ENCODE results near the gene LTB4R2.
"Not testable (repeated sequence)": the region's sequence is repeated elsewhere in the genome, so short reads cannot be mapped to it uniquely, and the experiment has no call there.

The LTB4R2 gene

DNA sequence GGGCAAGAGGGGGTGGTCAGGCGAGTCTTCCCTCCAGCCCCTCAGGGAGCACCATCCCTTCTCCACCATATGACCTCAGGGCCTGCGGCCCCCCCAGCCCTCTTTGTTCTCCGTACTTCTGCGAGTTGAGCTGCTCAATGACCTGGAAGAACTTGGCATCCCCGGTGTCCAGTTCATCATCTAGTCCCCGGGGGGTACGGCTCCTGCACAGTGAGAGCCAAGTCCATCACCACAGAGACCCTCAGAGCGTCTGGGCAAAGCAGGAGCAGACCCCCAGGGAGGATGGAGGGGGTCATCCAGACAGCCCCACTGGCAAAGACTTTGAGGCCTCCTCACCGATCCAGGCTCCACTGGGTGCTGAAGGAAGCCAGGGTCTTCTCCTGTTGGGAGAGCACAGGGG lies 16.0 kb downstream of the LTB4R2 start:
- DNase-seq (ENCODE audit: extremely low spot score): no peak
- CTCF ChIA-PET: interaction anchor here (1.0 to 21.9 kb wide), 7 partner anchors 7 to 108 kb away, joined by 4 to 629 read pairs (median 7); partner anchors contain the start of genes ADCY4, CBLN3, CIDEB and KHNYN
- TF ChIP-seq, protein P1, sequence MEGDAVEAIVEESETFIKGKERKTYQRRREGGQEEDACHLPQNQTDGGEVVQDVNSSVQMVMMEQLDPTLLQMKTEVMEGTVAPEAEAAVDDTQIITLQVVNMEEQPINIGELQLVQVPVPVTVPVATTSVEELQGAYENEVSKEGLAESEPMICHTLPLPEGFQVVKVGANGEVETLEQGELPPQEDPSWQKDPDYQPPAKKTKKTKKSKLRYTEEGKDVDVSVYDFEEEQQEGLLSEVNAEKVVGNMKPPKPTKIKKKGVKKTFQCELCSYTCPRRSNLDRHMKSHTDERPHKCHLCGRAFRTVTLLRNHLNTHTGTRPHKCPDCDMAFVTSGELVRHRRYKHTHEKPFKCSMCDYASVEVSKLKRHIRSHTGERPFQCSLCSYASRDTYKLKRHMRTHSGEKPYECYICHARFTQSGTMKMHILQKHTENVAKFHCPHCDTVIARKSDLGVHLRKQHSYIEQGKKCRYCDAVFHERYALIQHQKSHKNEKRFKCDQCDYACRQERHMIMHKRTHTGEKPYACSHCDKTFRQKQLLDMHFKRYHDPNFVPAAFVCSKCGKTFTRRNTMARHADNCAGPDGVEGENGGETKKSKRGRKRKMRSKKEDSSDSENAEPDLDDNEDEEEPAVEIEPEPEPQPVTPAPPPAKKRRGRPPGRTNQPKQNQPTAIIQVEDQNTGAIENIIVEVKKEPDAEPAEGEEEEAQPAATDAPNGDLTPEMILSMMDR (IDR thresholded peaks at IDR 0.05; ENCODE audit: control extremely low read depth, extremely low read depth, low read depth, missing control alignments): no peak
- POLR2A ChIA-PET: no interaction called here

DNA sequence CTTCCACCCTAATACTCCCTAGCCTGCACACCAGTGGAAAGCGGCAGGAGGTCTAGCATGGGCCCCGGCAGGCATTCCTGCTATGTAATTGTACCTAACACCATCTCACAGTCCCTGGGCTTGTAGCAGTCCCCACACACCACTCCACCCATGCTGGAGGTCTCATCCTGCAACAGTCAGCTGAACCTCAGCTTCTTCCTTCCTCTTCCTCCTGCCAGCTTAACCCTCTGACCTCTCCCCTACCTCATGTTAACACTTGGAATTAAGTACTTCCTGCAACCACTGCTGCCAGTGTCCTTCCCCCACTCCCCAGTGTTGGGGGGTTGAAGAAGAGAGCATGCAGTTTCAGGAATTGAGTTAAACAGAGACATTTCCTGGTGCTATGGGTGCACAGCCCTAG lies 17.4 kb downstream of the LTB4R2 start:
- TF ChIP-seq, protein P1 (IDR thresholded peaks at IDR 0.05; ENCODE audit: control extremely low read depth, extremely low read depth, low read depth, missing control alignments): no peak

DNA sequence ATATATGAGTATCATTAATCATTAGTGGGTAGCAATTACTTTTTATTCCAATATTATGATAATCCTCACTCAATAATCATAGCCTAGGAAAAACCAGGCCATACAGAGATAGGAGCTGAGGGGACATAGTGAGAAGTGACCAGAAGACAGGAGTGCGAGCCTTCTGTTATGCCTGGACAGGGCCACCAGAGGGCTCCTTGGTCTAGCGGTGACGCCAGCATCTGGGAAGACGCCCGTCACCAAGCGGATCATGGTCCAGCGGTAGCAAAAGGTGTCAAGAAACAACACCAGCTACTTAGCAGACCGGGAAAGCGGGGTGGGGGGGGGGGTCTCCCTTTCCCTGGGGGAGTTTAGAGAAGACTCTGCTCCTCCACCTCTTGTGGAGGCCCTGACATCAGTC lies 18.0 kb downstream of the LTB4R2 start:
- CTCF ChIA-PET: interaction anchor here (1.0 to 21.9 kb wide), 11 partner anchors 8 to 186 kb away, joined by 3 to 629 read pairs (median 4); partner anchors contain the start of genes CBLN3, CIDEB, DHRS1 and EMC9
- TF ChIP-seq, protein P1 (IDR thresholded peaks at IDR 0.05; ENCODE audit: control extremely low read depth, extremely low read depth, low read depth, missing control alignments): peak; percentile 49
- POLR2A ChIA-PET; DNase-seq (ENCODE audit: extremely low spot score): not testable (repeated sequence)

More for the DNA sequence above, 17.4 kb downstream of the LTB4R2 start:
- DNase-seq (ENCODE audit: extremely low spot score): no peak
- ChIA-PET POLR2A (no interaction called here), CTCF (interaction anchor here (0.8 to 21.9 kb wide), 11 partner anchors 9 to 186 kb away, joined by 3 to 629 read pairs (median 4); partner anchors contain the start of genes CBLN3, CIDEB, EMC9 and KHNYN)

DNA sequence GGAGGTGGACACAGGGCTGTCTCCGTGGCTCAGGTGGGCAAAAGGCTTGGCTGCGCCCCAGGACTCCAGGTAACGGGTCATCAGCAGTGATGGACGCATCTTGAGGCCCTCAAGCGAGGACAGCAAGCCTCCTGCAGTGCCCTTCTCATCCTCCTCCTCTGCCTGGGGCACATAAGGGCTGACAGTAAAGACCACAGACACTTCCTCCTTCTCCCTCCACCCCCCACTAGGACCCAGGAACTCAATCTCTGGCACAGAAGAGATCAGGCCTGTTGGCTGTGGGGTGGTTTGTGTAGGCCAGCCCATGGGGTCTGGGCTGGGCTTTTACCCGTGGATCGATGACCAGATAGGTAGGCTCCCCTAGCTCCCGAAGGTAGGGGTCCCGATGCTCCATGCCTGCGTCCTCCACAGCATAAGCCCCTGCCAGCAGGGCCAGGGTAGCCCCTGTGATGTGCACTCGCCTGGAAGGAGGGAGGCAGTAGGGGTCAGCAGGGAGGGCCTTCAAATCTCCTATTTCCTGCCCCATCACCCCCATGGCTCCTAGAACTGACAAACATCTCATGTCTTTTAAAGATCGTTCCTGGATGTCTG lies 19.2 kb downstream of the LTB4R2 start:
- DNase-seq (ENCODE audit: extremely low spot score): no peak
- TF ChIP-seq, protein P1 (IDR thresholded peaks at IDR 0.05; ENCODE audit: control extremely low read depth, extremely low read depth, low read depth, missing control alignments): no peak
- CTCF ChIA-PET: interaction anchor here (0.9 to 21.9 kb wide), 11 partner anchors 11 to 113 kb away, joined by 3 to 629 read pairs (median 3); partner anchors contain the start of genes CBLN3, CIDEB, DHRS1 and KHNYN
- POLR2A ChIA-PET: no interaction called here

DNA sequence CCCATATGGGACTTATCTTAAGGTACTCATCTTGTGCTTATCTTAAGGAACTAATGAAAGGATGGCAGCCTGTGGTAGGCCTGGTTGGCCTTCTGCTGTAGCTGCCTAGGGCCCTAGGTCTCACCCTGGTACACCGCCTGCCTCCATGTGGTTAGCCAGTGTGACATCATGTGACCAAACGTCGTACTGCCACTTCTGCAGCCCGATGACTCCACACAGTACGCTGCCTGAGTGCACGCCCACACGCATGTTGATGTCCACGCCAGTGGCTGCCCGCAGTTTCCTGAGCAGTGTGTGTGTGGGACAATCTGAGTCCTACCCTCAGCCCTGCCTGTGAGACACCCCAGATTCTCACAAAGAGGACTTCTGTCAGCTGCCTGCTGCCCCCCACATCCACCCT lies 19.8 kb downstream of the LTB4R2 start:
- TF ChIP-seq, protein P1 (IDR thresholded peaks at IDR 0.05; ENCODE audit: control extremely low read depth, extremely low read depth, low read depth, missing control alignments): no peak
- DNase-seq (ENCODE audit: extremely low spot score): no peak
- ChIA-PET POLR2A (no interaction called here), CTCF (interaction anchor here (1.1 to 21.9 kb wide), 9 partner anchors 11 to 112 kb away, joined by 3 to 629 read pairs (median 4); partner anchors contain the start of genes CBLN3, CIDEB, KHNYN and LTB4R2)

DNA sequence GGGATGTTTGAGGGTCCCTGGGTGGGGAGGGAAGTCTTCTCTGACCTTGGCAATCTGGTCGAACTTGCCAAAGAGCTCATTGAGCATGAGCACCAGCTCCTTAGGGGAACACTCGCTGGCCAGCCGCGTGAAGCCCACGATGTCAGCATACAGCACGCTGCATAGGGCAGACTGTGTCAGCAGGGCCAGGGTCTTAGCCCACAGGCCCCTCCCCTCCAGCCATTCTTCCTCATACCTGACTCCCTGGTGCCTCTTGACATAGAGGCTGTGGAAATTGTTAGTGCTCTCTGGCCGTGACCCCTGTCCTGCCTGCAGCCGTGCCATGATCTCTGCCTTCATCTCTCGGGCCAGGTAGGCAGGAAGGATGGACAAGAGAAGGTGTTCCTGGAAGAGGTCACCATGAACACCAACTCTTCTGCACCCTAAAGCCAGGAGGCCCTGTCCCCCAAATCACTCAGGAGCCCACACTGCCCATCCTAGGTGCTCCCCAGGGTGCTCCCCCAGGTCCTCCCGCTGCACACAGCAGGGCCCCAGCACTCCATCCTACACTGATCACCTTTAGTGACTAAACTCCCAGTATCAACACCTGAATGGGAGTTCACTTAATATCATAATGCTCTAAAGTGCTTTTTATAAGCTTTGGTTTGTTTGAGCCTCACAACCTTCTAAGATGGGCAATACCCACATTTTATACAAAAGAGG lies 21.2 kb downstream of the LTB4R2 start:
- ChIA-PET CTCF (interaction anchor here (0.6 to 21.9 kb wide), 12 partner anchors 10 to 248 kb away, joined by 3 to 629 read pairs (median 28); partner anchors contain the start of genes CBLN3, CIDEB, KHNYN and LTB4R), POLR2A (no interaction called here)
- DNase-seq (ENCODE audit: extremely low spot score): no peak

More for the DNA sequence above, 21.2 kb downstream of the LTB4R2 start:
- TF ChIP-seq, protein P1 (IDR thresholded peaks at IDR 0.05; ENCODE audit: control extremely low read depth, extremely low read depth, low read depth, missing control alignments): no peak
